ENCODE results near the gene GTF2F1. TPM values are rescaled to one million over a fixed set of nuclear protein-coding genes. Genes with fewer than 3 reads are reported as not detected.

Gene GTF2F1
- total and polyA plus RNA-seq, 9 of the 15 experiments (the other 6 are each of a cell fraction or from before 2014, with no cell fraction given) = 4.7 to 75.4 (median 68.4) TPM

GRCh38 chr19:6433663-6434062, 40.7 kb upstream of the GTF2F1 start, which contains the start of gene SLC25A41:
TSS of gene SLC25A41 (minus strand) at chr19:6433763. CDS start at chr19:6433693, 70 bp downstream.
- Histone ChIP-seq H3K4me1 (replicated peaks in 1 of 2; ENCODE audit: control insufficient read depth in 2 of 2, insufficient read depth in 2 of 2, low read length in 2 of 2) (peaks cover 0 to 13% of the 10 kb centered on the region in 2 experiments; a peak in 1 of 5 replicates), H3K27me3 (ENCODE audit: control insufficient read depth in 2 of 2, insufficient read depth in 2 of 2, low read length in 2 of 2) (no peaks in the 10 kb centered on the region), H4K20me1 (replicated peaks; ENCODE audit: control insufficient read depth, insufficient read depth, low read length) (no peaks in the 10 kb centered on the region), H3K9me1 (ENCODE audit: control insufficient read depth, insufficient read depth, low read length) (peaks cover 4% of the 10 kb centered on the region), H2AFZ (ENCODE audit: low read depth, low read length) (no peak within 1 kb of the TSS), H3K79me2 (ENCODE audit: control insufficient read depth, insufficient read depth, low read length) (peaks cover 11% of the 10 kb centered on the region), H3K36me3 (ENCODE audit: control insufficient read depth, insufficient read depth, low read length) (peaks cover 3% of the 10 kb centered on the region; the same call in 2 of the 3 replicates), H3K4me2 (ENCODE audit: insufficient read depth, low read length) (no peak within 1 kb of the TSS), H3K9me3 (replicated peaks; ENCODE audit: control insufficient read depth, insufficient read depth, low read depth, low read length) (no peaks in the 10 kb centered on the region), H3K4me3 (no peak within 1 kb of the TSS), H3K9ac (ENCODE audit: insufficient read depth in 1 of 2, low read depth in 2 of 2, low read length in 2 of 2) (no peak within 1 kb of the TSS), H3K27ac (ENCODE audit: extremely low read depth, low read depth, low read length) (no peak within 1 kb of the TSS)
- no peak for FAIRE-seq
- ATAC-seq = no peak
- BruUV-seq (replicated peaks) = no TSS peak
- in situ Hi-C loops (cut with MboI) (no loop called here), intact Hi-C loops (cut with micrococcal nuclease) (no loop called here)
- ChIA-PET CTCF (ENCODE audit: low intra/inter-chr PET ratio) (no interaction called here), POLR2A (interaction anchor here (0.7 kb wide), 1 partner anchor 10 kb away, joined by 4 read pairs; no protein-coding TSS in a partner anchor)
- no peak for DNase-seq (ENCODE audit: extremely low read depth in 1 of 4, low spot score in 3 of 4)
- WGBS (ENCODE audit: insufficient coverage, low coverage, missing lambda C conversion rate) = 76% methylated on average over 9 of the region's 10 CpGs
- no peak for TF ChIP-seq TBL1XR1 (IDR thresholded peaks at IDR 0.05; ENCODE audit: low read length in 2 of 2)
- TF ChIP-seq THRB (CRISPR knock-in tag; conservative IDR thresholded peaks at IDR 0.05) = no peak
- TF ChIP-seq ZNF277 (CRISPR knock-in tag; IDR thresholded peaks at IDR 0.05; ENCODE audit: borderline replicate concordance) = no peak
- TF ChIP-seq LARP7 (IDR thresholded peaks at IDR 0.05) = no peak
- no peak for TF ChIP-seq MTF1 (CRISPR knock-in tag; IDR thresholded peaks at IDR 0.05; ENCODE audit: borderline replicate concordance)
- no peak for TF ChIP-seq ARHGAP35 (IDR thresholded peaks at IDR 0.05; ENCODE audit: partially characterized antibody)
- TF ChIP-seq TCF15 (CRISPR knock-in tag; IDR thresholded peaks at IDR 0.05) = no peak
- TF ChIP-seq ZNF224 (CRISPR knock-in tag; IDR thresholded peaks at IDR 0.05) = no peak
- no peak for TF ChIP-seq MYC (IDR thresholded peaks at IDR 0.05; ENCODE audit: low read depth, low read length)
- TF ChIP-seq MYC (CRISPR knock-in tag; IDR thresholded peaks at IDR 0.05; ENCODE audit: borderline replicate concordance, low read depth) = no peak
- TF ChIP-seq ZNF140 (CRISPR knock-in tag; IDR thresholded peaks at IDR 0.05) = no peak
- TF ChIP-seq PHF20 (IDR thresholded peaks at IDR 0.05; ENCODE audit: partially characterized antibody) = no peak
- TF ChIP-seq CBX3 (IDR thresholded peaks at IDR 0.05; ENCODE audit: borderline replicate concordance in 1 of 2, low read length in 2 of 2) = no peak
- TF ChIP-seq MAX (CRISPR knock-in tag; IDR thresholded peaks at IDR 0.05) = no peak

All from K562 (cell line).